ENCODE results near the gene ZNF48.

- no peak for TF ChIP-seq CTCF (IDR thresholded peaks at IDR 0.05)
- TF ChIP-seq POLR2A (IDR thresholded peaks at IDR 0.05): no peak
- TF ChIP-seq EP300 (IDR thresholded peaks at IDR 0.05): no peak
Measured at GRCh38 chr16:30446203-30446595, 51.0 kb downstream of the ZNF48 start.

Measured in tibial nerve (tissue), 4 donors.